ENCODE results near the gene GLI3.

DNA sequence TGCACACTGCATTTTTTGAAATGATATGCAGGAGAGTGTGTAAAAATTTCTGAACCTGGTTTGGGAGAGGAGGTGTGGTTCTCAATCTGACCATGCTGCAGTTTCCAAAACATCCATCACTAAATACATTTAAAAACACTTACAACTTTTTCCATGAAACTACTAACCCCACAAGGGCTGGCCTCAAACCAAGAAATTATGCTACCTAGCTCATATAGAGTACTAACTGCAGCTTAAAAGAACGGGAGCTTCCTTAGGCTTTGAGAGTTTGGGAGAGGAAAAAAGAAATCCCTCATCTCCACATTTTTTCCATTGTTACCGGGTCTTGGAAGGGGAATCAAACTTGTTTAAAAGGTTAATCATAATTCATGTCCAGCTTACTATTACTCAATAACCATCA, 214.2 kb downstream of the GLI3 start:
- TF ChIP-seq, protein P1, sequence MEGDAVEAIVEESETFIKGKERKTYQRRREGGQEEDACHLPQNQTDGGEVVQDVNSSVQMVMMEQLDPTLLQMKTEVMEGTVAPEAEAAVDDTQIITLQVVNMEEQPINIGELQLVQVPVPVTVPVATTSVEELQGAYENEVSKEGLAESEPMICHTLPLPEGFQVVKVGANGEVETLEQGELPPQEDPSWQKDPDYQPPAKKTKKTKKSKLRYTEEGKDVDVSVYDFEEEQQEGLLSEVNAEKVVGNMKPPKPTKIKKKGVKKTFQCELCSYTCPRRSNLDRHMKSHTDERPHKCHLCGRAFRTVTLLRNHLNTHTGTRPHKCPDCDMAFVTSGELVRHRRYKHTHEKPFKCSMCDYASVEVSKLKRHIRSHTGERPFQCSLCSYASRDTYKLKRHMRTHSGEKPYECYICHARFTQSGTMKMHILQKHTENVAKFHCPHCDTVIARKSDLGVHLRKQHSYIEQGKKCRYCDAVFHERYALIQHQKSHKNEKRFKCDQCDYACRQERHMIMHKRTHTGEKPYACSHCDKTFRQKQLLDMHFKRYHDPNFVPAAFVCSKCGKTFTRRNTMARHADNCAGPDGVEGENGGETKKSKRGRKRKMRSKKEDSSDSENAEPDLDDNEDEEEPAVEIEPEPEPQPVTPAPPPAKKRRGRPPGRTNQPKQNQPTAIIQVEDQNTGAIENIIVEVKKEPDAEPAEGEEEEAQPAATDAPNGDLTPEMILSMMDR (IDR thresholded peaks at IDR 0.05) = no peak
- no peak for TF ChIP-seq POLR2A (IDR thresholded peaks at IDR 0.05)
